H1 (cell line): ENCODE data around the gene PTPN18. TPM values are rescaled to one million over a fixed set of nuclear protein-coding genes. Genes with fewer than 3 reads are reported as not detected.

Experiments
- ASH2L ChIP-seq: fragments of 200-600, 300-600 bp; sonication (generic); IDR thresholded peaks from one replicate; pipeline ENCODE4 v1.7.1; 2017; ENCODE audit warnings: low read length
- BRCA1 ChIP-seq: IDR thresholded peaks from 2 replicates; pipeline ENCODE4 v1.6.1; 2012; ENCODE audit warnings: low read depth, low read length, improper control_type of control experiment
- CREB1 ChIP-seq: IDR thresholded peaks from 2 replicates; pipeline ENCODE4 v1.6.1; 2012; ENCODE audit warnings: inconsistent platforms
- RXRA ChIP-seq: IDR thresholded peaks from 2 replicates; pipeline ENCODE4 v1.6.1; 2011; ENCODE audit warnings: low read depth, mild to moderate bottlenecking, low read length, moderate library complexity; ENCODE audit not compliant: insufficient read depth
- SRF ChIP-seq: IDR thresholded peaks from 2 replicates; pipeline ENCODE4 v1.6.1; 2011; ENCODE audit warnings: mild to moderate bottlenecking, low read depth, low read length, moderate library complexity
- polyA plus RNA-seq, 7 experiments: library from polyadenylated mRNA; depleted of rRNA in 3 of 7; stranded (reverse) in 5 of 7; unstranded in 2 of 7; fragments of >200 nt in 5 of 7; fragments of 200-250 nt in 2 of 7; gene quantifications; 1 replicate in 5 of 7; 2 replicates in 1 of 7; 4 replicates in 1 of 7; pipeline versions ENCODE4 v1.2.1 to v1.2.3, GENCODE V29; 2011 to 2013; ENCODE audit warnings: missing spikeins in 2 of 7, mixed read lengths in 2 of 7
- total RNA-seq: library from RNA; stranded (reverse); fragmentation: NEBNext Ultra II Directional; extraction: Animal tissue kit (Norgen Biotek cat#: 25700); gene quantifications from 2 replicates; pipeline ENCODE4 v1.2.1, GENCODE V29; 2021
- TF ChIP-seq, protein P1 (sequence below): fragments of 300-600 bp; sonication (generic); IDR thresholded peaks from 2 replicates; pipeline ENCODE4 v1.7.1; 2012; ENCODE audit warnings: low read length, moderate library complexity, mild to moderate bottlenecking, inconsistent platforms; ENCODE audit not compliant: insufficient replicate concordance

PTPN18 gene
- total and polyA plus RNA-seq, 2 of the 8 experiments (the other 6 are each of a cell fraction or from before 2014, with no cell fraction given) = 13.2 to 14.7 TPM

DNA sequence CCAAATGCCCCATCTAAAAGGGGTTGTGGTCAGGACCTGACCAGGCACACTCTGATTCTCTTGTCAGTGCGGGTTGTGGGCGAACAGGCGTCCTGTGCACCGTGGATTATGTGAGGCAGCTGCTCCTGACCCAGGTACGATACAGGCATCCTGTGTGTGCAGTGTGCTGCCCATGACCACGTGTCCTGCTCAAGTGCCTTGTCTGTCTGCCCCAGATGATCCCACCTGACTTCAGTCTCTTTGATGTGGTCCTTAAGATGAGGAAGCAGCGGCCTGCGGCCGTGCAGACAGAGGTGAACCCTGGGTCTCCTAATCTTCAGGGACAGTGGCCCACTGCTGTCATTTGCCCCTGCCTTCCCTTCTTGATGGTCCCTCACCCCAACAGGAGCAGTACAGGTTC is 14.6 kb downstream of the PTPN18 start (continued):
- TF ChIP-seq, protein P1, sequence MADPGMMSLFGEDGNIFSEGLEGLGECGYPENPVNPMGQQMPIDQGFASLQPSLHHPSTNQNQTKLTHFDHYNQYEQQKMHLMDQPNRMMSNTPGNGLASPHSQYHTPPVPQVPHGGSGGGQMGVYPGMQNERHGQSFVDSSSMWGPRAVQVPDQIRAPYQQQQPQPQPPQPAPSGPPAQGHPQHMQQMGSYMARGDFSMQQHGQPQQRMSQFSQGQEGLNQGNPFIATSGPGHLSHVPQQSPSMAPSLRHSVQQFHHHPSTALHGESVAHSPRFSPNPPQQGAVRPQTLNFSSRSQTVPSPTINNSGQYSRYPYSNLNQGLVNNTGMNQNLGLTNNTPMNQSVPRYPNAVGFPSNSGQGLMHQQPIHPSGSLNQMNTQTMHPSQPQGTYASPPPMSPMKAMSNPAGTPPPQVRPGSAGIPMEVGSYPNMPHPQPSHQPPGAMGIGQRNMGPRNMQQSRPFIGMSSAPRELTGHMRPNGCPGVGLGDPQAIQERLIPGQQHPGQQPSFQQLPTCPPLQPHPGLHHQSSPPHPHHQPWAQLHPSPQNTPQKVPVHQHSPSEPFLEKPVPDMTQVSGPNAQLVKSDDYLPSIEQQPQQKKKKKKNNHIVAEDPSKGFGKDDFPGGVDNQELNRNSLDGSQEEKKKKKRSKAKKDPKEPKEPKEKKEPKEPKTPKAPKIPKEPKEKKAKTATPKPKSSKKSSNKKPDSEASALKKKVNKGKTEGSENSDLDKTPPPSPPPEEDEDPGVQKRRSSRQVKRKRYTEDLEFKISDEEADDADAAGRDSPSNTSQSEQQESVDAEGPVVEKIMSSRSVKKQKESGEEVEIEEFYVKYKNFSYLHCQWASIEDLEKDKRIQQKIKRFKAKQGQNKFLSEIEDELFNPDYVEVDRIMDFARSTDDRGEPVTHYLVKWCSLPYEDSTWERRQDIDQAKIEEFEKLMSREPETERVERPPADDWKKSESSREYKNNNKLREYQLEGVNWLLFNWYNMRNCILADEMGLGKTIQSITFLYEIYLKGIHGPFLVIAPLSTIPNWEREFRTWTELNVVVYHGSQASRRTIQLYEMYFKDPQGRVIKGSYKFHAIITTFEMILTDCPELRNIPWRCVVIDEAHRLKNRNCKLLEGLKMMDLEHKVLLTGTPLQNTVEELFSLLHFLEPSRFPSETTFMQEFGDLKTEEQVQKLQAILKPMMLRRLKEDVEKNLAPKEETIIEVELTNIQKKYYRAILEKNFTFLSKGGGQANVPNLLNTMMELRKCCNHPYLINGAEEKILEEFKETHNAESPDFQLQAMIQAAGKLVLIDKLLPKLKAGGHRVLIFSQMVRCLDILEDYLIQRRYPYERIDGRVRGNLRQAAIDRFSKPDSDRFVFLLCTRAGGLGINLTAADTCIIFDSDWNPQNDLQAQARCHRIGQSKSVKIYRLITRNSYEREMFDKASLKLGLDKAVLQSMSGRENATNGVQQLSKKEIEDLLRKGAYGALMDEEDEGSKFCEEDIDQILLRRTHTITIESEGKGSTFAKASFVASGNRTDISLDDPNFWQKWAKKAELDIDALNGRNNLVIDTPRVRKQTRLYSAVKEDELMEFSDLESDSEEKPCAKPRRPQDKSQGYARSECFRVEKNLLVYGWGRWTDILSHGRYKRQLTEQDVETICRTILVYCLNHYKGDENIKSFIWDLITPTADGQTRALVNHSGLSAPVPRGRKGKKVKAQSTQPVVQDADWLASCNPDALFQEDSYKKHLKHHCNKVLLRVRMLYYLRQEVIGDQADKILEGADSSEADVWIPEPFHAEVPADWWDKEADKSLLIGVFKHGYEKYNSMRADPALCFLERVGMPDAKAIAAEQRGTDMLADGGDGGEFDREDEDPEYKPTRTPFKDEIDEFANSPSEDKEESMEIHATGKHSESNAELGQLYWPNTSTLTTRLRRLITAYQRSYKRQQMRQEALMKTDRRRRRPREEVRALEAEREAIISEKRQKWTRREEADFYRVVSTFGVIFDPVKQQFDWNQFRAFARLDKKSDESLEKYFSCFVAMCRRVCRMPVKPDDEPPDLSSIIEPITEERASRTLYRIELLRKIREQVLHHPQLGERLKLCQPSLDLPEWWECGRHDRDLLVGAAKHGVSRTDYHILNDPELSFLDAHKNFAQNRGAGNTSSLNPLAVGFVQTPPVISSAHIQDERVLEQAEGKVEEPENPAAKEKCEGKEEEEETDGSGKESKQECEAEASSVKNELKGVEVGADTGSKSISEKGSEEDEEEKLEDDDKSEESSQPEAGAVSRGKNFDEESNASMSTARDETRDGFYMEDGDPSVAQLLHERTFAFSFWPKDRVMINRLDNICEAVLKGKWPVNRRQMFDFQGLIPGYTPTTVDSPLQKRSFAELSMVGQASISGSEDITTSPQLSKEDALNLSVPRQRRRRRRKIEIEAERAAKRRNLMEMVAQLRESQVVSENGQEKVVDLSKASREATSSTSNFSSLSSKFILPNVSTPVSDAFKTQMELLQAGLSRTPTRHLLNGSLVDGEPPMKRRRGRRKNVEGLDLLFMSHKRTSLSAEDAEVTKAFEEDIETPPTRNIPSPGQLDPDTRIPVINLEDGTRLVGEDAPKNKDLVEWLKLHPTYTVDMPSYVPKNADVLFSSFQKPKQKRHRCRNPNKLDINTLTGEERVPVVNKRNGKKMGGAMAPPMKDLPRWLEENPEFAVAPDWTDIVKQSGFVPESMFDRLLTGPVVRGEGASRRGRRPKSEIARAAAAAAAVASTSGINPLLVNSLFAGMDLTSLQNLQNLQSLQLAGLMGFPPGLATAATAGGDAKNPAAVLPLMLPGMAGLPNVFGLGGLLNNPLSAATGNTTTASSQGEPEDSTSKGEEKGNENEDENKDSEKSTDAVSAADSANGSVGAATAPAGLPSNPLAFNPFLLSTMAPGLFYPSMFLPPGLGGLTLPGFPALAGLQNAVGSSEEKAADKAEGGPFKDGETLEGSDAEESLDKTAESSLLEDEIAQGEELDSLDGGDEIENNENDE = no peak
- TF ChIP-seq BRCA1 = no peak
- TF ChIP-seq RXRA = no peak
- no peak for TF ChIP-seq CREB1
- no peak for TF ChIP-seq SRF
- no peak for TF ChIP-seq ASH2L
